Measurements from ENCODE around the gene FAM199X.

FAM199X gene

GRCh38 chrX:104165894-104166734, at the start of gene FAM199X:
TSS of gene FAM199X (plus strand) at chrX:104166453. CDS start at chrX:104166786, 333 bp downstream.
- peak; percentile 78 for DNase-seq

DNA sequence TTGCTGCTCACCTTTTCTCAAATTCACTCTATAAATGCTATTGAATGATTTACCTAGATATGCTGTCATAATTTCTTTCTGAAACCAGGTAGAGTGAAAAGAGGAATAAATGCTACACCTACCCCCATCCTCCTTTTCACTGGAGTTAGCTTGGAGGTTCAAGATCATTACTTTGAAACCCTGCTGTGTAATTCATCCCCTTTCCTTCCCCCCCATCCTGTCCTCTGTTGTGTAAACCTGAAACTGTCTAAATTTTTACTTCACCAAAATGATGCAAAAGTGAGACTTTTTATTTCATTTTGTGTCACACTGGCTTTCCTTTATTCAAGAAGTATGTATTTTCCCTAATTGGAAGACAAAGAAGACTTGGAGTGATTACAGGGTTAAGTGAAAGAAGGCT, 48.5 kb upstream of the FAM199X start:
- no peak for DNase-seq

GRCh38 chrX:104118765-104119164, 47.5 kb upstream of the FAM199X start:
- DNase-seq = no peak

DNA sequence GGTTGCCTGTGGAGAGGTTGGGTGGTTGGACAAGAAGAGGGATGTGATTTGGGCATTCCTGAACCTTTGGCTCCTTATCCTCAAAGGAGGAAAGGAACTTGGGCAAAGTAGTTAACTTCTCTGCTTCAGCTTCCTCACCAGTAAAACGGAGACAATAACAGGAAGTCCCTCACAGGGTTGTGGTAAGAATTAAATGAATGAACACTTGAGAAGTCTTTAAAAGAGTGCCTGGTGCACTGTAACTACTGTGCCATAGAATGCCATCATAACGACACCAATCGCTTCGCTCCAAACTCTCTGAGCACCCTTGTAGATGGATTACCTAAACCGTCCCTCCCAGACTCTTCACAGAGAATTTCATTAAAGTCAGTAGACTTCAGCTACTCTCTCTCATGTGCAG, 43.4 kb upstream of the FAM199X start:
- DNase-seq = no peak

DNA sequence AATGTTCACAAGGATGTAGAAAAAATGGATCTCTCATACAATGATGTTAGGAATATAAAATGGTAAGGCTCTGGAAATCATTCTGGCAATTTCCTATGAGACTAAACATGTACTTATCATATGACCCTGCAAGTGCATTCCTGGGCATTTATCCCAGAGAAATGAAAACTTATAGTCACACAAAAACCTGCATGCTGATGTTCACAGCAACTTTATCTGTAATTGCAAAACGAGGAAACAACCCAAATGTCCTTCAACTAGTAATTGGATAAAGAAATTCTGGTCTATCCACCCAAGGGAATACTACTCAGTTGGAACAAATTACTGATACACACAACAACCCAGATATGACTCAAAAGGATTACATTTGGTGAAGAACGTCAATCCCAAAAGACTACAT, 39.4 kb upstream of the FAM199X start:
- no peak for DNase-seq

GRCh38 chrX:104130808-104131207, 35.4 kb upstream of the FAM199X start:
- no peak for DNase-seq

DNA sequence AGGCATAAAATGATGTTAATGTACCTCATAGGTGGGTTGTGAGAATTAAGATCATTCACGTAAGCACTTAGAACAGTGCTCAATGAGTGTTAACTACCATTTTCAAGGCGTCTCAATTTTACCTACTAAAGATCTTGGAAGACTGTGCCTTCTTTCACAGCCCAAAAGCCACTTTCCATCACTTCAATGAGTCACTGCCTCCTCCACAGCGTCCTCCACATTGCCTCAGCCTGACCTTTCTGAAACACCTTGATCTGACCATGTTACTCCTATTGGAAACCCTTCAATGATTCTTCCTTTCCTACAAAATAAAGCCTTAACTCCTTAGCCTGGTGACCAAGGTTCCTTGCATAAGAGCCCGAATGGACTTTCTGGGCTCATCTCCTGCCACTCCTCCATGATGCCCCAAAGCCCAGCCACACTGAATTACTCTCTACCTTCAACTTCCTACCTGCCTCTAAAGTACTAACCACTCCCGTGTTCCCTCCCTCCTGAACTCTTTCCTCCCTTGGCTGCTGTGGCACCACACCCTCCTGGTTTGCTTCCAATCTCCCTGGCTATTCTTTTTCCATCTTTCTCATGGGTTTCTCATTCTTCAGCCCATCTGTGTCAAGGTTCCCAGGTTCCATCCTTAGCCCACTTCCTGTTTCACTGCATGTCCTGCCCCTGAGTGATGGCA, 31.5 kb upstream of the FAM199X start:
- DNase-seq = no peak

DNA sequence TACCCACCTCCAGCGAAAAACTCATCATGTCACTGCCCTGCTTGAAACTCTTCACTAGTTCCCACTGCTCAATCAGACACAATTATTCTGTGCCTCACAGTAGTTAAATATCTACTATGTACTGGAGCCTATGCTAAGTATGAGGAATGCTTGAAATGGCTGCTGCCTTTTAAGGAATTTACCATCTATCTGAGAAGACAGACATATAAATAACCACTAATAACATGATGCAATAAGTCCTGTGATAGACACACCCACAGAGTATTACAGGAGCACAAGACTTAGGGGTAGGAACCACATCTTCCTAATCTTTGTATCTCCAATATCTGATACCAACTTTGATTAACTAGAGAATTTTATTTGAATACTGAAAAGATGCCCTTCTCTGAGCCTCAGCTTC, 30.6 kb upstream of the FAM199X start:
- DNase-seq = no peak

GRCh38 chrX:104136241-104137019, 29.8 kb upstream of the FAM199X start:
- DNase-seq = peak; percentile 30

GRCh38 chrX:104137496-104137895, 28.8 kb upstream of the FAM199X start:
- DNase-seq = no peak

DNA sequence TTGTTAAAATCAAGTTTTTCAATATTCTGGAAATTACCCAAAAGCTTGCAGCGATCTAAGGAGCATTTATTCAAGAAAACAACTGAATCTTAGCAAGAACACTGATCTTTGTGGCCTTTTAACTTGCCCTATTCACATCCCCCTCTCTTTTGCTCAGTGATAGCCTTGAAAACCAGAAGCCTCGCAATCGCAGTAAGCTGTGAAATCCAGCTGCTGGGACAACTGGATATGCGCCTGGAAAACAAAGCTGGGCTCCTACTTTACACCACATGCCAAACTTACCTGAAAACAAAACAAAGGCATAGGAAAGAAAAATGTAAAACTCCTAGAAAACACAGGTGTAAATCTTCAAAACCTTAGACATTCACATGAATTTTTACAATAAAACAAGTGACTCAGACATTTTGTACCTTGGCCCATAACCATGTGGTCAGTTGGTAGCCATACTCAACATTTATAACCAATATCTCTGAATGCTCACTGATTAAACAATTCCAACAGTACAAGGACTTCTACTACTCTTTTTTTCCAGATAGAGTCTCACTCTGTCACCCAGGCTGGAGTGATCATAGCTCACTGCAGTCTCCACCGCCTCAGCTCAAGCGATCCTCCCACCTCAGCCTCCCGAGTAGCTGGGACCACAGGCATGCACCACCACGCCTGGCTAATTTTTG, 25.0 kb upstream of the FAM199X start:
- no peak for DNase-seq

DNA sequence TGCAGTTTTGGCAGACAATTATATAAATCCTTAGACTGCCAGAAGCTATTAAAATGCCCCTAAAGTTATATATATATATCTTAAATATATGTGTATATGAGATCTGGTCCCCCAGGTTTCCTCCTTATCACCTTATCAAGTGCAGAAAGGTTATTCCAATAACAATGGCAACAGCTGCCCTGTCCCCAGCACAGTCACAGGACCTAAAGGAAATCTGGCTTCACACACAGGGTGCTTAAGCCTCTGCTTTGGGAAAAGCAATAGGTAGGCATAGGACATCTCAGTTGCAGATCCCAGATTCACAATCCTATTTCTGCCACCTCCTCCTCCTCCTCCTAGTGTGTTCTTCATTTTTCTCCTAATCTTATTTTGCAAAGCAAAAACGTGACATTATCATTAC, 15.2 kb upstream of the FAM199X start:
- DNase-seq = no peak

DNA sequence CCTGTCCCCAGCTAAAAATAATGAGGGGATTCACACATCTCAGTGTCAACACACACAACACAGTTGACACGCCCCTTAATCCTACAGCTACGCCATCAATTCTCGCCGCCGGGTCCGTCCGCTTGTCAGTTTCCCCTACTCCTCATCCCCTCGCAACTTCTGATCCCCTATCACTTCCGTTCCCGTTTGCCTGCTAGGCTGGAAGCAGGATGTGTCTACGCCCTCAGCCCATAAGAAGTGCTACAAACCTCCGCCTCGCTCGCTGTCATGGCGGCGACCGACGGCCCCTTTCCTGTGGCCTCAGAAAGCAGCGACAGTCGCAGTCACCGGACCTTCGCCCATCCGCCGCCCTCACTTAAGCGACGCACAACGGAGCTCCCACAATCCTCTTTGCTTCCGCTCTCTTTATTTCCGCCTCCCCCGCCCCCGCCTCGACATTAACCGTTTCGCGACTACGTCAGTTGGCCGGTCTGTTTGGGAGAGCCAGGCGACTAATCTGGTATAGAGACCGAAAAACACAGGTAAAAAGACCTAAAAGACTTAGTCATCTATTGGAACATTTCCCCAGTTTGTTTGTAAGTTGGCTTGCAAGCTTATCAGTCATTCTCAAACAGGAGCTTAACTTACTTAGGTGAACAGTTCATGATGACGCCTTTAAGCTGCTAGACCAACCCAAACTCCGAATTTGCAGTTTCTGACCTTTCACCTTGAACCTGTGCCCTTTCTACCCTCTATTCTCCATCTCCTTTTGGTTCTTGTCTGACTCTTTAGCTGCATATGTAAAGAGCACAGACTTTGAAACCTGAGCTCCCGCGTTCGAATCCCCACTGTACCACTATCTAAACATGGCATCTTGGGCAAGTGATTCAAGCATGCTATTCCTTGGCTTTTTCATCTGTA, 9.4 kb upstream of the FAM199X start, which contains the start of gene SLC25A53:
TSS of gene SLC25A53 (minus strand) at position 380 of the 900 bp plus-strand sequence. CDS start 51,752 bp downstream, outside the sequence.
- peak; percentile 66 for DNase-seq

- peak; percentile 3 for DNase-seq
Measured at GRCh38 chrX:104166735-104167436, 633 bp downstream of the FAM199X start.

- DNase-seq = no peak
Measured at GRCh38 chrX:104168127-104168526, 1.9 kb downstream of the FAM199X start.

DNA sequence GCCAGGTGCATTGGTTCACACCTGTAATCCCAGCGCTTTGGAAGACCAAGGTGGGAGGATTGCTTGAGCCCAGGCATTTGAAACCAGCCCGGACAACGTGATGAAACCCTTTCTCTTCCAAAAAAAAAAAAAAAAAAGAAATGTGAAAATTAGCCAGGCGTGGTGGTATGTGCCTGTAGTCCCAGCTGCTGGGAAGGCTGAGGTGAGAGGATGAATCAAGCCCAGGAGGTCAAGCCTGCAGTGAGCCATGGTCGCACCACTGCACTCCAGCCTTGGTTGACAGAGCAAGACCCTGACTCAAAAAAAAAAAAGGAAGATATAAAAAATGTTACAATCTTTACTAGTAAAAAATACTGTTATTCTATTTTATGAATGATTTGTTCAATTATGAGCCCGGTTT, 5.9 kb downstream of the FAM199X start:
- no peak for DNase-seq

DNA sequence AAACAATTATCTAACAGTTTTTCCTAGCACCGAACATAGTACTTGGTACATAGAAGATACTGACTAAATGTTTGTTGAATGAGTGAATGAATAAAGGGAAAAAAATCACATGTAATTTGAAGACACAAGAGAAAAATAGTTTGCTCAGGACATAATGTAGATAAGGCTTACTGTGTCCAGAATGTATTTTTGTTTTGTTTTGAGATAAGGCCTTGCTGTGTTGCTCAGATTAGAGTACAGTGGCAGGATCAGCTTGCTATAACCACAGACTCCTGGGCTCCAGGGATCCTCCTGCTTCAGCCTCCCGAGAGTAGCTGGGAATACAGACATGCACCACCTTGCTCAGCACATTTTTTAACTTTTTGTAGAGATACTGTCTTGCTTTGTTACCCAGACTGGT, 6.5 kb downstream of the FAM199X start:
- DNase-seq = no peak

- no peak for DNase-seq
Measured at GRCh38 chrX:104173841-104174240, 7.6 kb downstream of the FAM199X start.

- DNase-seq = no peak
Measured at GRCh38 chrX:104183685-104184084, 17.4 kb downstream of the FAM199X start.

DNA sequence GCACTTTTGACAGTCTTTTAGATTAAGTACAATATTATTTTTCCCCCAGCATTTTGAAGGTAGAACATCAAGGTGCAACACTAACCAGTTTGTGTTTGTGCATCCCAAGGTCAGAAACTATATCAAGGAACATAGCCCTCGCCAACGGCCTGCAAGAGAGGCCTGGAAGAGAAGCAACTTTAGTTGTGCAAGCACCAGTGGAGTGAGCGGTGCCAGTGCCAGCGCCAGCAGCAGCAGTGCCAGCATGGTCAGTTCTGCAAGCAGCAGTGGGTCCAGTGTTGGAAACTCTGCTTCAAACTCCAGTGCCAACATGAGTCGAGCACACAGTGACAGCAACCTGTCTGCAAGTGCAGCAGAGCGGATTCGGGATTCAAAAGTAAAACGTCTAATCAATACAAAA, 21.7 kb downstream of the FAM199X start:
- DNase-seq = no peak

DNA sequence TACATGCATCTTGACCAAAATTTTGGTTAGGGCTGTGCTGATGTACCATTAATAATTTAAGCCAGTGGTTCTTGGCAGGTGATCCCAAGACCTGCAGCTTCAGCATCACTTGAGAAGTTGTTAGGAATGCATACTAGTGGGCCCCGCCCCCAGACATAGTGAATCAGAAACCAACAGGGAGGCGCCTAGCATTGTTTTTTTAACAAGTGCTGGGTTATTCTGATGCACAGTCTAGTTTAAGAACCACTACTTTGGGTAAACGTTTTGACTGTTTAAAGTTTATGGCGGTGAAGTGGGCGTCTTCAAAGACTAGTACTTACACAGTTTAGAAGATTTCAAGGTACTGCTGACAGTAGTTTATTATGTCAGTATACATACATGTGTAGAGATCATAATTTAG, 23.6 kb downstream of the FAM199X start:
- no peak for DNase-seq

All from activated CD4-positive, alpha-beta T cell treated with anti-CD3 and anti-CD28 coated beads, Interleukin-2, amount 50 U/mL, for 1 hour (primary cell).